ENCODE results near the gene ZNF689. TPM values are rescaled to one million over a fixed set of nuclear protein-coding genes. Genes with fewer than 3 reads are reported as not detected.

ZNF689 gene
- total RNA-seq, 2 donors from 2014 or later, result 6.8 to 6.9 TPM

DNA sequence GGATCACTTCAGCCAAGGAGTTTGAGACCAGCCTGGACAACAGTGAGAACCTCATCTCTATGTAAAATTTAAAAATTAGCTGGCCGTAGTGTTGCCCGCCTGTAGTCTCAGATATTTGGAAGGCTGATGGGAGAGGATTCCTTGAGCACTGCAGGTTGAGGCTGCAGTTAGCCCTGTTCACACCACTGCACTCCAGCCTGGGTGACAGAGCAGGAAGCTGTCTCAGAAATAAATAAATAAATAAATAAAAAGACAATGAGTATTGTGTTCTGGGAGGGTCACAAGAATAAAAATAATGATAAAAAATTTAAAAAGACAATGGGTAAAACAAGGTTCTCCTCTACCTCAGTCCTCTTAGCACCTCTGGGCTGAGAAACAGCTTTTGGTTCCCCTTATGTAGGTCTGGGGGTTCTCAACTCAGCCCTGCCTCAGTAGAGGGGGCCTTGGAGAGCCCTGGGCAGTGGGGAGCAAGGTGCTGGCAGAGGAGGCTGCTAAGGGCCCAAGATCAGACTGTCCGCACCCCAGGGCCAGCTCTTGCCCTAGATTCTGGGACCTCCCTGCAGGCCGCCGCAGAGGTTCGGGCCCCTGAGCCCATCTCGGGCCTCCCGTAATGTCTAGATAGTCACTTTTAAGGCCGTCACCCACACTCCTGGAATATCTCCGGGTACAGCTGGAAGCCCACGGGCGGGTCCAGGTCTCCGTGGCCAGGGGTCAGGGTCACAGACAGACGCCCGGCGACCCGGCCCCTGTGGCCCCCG is 55.5 kb downstream of the ZNF689 start:
- intact Hi-C loops (cut with DNase I, micrococcal nuclease), result no loop called here
- no peak for ATAC-seq
- no peak for DNase-seq

DNA sequence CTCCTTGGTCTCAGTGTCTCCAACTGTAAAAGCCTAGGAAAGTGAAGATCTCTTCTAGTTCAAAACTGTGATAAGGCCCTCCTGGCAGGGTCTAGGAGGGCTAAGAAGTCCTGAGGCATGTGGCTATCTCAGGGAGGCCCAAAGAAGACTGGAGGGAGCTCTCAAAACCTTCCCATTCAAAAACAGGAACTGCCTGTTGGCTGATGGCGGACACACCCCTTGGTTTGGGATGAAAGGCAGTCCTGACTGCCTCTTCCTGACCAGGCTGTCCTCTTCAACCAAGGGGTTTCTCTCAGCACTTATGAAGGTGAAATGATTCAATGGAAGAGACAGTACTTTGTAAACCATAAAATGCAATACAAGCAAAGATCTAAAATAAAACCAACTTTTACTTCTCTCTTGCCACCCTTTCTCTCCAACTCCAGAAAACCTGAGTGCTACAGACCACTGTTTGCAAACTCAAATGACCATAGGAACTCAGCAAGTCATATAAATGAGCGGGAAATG is 56.7 kb downstream of the ZNF689 start:
- intact Hi-C loops (cut with DNase I, micrococcal nuclease), result no loop called here
- DNase-seq, result no peak
- no peak for ATAC-seq

DNA sequence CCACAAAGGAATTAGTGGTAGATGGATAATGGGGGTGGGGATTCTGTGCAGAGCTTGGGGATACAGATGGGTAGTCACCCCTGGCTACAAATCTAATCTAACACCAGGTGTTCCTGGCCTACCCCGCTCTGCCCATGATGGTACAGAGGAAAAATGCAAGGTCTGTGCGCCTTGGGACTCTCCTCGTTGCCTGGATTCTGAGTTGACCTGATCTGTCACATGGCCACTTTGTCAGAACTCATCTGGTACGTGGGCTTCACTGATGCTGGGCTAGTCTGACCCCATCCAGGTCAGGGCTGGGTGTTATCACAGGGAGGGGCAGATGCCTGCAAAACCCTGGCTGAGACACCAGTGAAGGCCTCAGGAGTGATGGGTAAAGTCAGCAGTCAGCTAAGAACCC is 57.2 kb downstream of the ZNF689 start:
- DNase-seq (no peak), ATAC-seq (no peak)
- intact Hi-C loops (cut with DNase I, micrococcal nuclease), result no loop called here

Other genes with a start within 250 kb of the ZNF689 start
- gene TBC1D10B, start 239.9 kb downstream of the ZNF689 start, total RNA-seq, result 10 to 100 TPM; 46.2 to 46.4 TPM
- gene MYL11, start 235.6 kb downstream of the ZNF689 start, total RNA-seq, result not detected
- gene SEPTIN1, start 227.8 kb downstream of the ZNF689 start, total RNA-seq, result 1 to 10 TPM; 3.6 to 5.7 TPM
- 1 to 10 TPM; 5.6 to 8.4 TPM for gene ZNF48, start 215.0 kb downstream of the ZNF689 start, total RNA-seq
- gene ZNF771, start 202.8 kb downstream of the ZNF689 start, total RNA-seq, result 1 to 10 TPM; 3.2 to 4.4 TPM
- gene DCTPP1, start 180.4 kb downstream of the ZNF689 start, total RNA-seq, result 100 to 1,000 TPM in 1 of 2 donors, 10 to 100 TPM in 1; 76.7 to 102 TPM
- gene SEPHS2, start 164.5 kb downstream of the ZNF689 start, total RNA-seq, result 100 to 1,000 TPM; 157 to 183 TPM
- gene ITGAL, start 137.6 kb downstream of the ZNF689 start, total RNA-seq, result 1 to 10 TPM; 6.7 to 7.3 TPM
- gene ZNF768, start 83.8 kb downstream of the ZNF689 start, total RNA-seq, result 10 to 100 TPM; 58.7 to 62.4 TPM
- 10 to 100 TPM in 1 of 2 donors, 1 to 10 TPM in 1; 9.8 to 11.7 TPM for gene ZNF747, start 75.5 kb downstream of the ZNF689 start, total RNA-seq
- 10 to 100 TPM; 10.6 to 20.7 TPM for gene ZNF764, start 52.0 kb downstream of the ZNF689 start, total RNA-seq
- gene ZNF688, start 38.7 kb downstream of the ZNF689 start, total RNA-seq, result 10 to 100 TPM; 16.6 to 24.4 TPM
- gene ZNF785, start 24.7 kb downstream of the ZNF689 start, total RNA-seq, result 10 to 100 TPM; 14.9 to 17.8 TPM
- 10 to 100 TPM; 47.6 to 51.0 TPM for gene PRR14, start 40.6 kb upstream of the ZNF689 start, total RNA-seq
- gene FBRS, start 48.0 kb upstream of the ZNF689 start, total RNA-seq, result 10 to 100 TPM; 71.8 to 78.8 TPM
- 10 to 100 TPM; 60.6 to 68.3 TPM for gene SRCAP, start 88.8 kb upstream of the ZNF689 start, total RNA-seq
- gene PHKG2, start 138.0 kb upstream of the ZNF689 start, total RNA-seq, result 10 to 100 TPM; 38.0 to 42.8 TPM
- 1 to 10 TPM; 5.9 to 7.8 TPM for gene CFAP119, start 151.7 kb upstream of the ZNF689 start, total RNA-seq
- 10 to 100 TPM; 82.9 to 99.8 TPM for gene RNF40, start 151.9 kb upstream of the ZNF689 start, total RNA-seq
- 10 to 100 TPM; 12.3 to 15.2 TPM for gene ZNF629, start 176.8 kb upstream of the ZNF689 start, total RNA-seq

All from left colon (tissue), 2 donors.